GM12892 (cell line): ENCODE data around the gene SCGB1C1.
"Not testable (repeated sequence)": the region's sequence is repeated elsewhere in the genome, so short reads cannot be mapped to it uniquely, and the experiment has no call there.

Experiments used
- POLR2A ChIP-seq: IDR thresholded peaks from 2 replicates; pipeline ENCODE4 v1.6.1; 2011; ENCODE audit warnings: low read depth, low read length, control low read depth
- POLR2AphosphoS5 ChIP-seq: IDR thresholded peaks from 2 replicates; pipeline ENCODE4 v1.6.1; 2011; ENCODE audit warnings: low read depth, low read length, control low read depth
- TAF1 ChIP-seq: IDR thresholded peaks from 2 replicates; pipeline ENCODE4 v1.6.1; 2011; ENCODE audit warnings: low read depth, mild to moderate bottlenecking, control low read depth, low read length, borderline replicate concordance

- not testable (repeated sequence) for TF ChIP-seq POLR2A, POLR2AphosphoS5, TAF1
These were observed 1.1 kb upstream of the SCGB1C1 start for GRCh38 chr11:191490-192478.
